HG03520 (cell line): ENCODE results near the gene ABCG2.
"Not testable (repeated sequence)": the region's sequence is repeated elsewhere in the genome, so short reads cannot be mapped to it uniquely, and the experiment has no call there.

Experiments
- ATAC-seq: cut with Tn5 transposase; IDR thresholded peaks from one replicate; pipeline ENCODE4 v1.9.1; 2021; ENCODE audit warnings: mild to moderate bottlenecking, moderate library complexity; ENCODE audit not compliant: unreplicated experiment

Gene ABCG2

DNA sequence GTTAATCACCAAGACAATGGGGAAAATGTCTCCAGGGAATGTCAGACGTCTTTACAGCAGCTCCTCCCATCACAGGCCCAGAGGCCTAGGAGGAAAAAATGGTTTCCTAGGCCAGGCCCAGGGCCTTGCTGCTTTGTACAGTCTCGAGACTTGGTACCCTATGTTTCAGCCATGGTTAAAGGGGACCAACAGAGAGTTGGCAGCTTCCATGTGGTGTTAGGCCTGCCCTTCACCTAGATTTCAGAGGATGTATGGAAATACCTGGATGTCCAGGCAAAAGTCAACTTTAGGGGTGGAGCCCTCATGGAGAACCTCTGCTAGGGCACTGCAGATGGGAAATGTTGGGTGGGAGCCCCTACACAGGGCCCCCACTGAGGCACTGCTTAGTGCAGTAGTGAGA, 38.5 kb downstream of the ABCG2 start:
- no peak for ATAC-seq

DNA sequence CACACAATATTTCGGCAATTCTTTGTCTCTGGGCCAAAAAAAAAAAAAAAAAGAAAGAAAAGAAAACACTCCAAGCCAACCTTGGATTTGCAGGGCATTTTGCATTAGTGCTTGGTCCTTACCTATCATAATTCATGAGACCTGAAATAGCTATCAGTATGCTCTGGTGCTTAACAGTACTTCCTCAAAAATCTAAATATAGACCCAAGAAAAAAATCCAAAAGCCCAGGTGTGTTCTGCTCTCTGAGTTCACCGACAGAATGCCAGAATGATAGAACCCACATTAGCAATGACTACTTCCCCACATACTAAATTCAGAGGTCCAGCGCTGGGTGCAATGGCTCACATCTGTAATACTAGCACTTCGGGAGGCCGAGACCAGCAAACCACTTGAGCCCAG, 42.9 kb downstream of the ABCG2 start:
- ATAC-seq, result no peak

DNA sequence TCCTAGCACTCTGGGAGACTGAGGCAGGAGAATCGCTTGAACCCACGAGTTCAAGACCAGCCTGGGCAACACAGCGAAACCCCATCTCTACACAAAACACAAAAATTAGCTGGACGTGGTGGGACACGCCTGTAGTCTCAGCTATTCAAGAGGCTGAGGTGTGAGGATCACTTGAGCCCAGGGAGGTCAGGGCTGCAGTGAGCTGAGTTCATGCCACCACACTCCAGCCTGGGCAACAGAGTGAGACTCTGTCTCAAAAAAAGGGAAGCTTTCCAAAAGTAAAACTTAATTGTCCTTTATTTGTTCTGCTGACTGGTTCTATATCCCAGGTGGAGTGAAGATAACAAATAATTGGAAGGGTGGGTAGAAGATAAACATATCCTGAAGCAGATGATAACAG, 45.6 kb downstream of the ABCG2 start:
- ATAC-seq, result no peak

DNA sequence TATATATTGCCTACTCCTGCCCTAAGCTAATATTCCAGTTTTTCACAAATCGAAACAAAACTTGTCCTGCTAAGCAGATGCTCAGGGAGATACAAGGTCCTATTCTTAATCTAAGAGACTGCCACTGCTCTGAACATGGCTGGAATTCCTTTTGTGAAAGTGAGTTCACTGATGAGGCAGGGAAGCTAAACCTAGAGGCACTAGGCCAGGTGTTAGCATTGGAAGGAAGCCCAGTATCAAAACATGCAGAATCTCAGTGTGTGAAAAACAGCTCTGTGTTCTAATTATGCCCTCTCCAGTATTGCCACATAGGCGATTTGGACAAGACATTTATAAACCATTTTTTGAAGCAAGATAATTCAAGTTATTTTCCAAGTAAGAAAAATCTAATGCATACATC, 47.6 kb downstream of the ABCG2 start:
- no peak for ATAC-seq

DNA sequence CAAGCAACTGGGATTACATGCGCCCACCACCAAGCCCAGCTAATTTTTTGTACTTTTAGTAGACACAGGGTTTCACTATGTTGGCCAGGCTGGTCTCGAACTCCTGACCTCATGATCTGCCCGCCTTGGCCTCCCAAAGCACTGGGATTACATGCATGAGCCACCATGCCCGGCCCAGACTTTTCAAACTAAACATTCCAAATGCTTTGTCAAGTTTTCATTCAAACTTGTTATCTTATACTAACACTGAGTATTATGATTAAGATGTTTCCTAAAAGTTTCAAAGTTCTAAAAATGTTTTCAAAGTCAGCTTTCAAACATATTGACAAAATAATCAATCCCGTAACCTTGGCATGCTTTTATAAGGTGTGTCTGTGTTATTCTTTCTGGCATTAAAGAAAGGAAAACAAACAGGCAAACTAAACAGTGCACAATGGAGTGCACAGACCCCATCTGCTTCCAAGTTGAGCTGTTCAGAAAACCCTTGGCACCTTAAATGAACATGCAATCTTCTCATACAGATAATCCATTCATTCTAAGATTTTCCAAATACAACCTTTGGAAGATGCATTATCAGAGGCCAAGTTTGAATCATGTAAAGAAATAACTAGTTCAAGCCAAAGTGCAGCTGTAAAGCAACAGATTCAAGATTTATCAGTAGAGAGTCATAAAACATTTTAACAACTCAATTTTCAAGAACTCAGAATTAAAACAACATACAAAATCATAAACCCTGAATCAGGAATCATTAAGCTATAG, 49.1 kb downstream of the ABCG2 start:
- no peak for ATAC-seq

DNA sequence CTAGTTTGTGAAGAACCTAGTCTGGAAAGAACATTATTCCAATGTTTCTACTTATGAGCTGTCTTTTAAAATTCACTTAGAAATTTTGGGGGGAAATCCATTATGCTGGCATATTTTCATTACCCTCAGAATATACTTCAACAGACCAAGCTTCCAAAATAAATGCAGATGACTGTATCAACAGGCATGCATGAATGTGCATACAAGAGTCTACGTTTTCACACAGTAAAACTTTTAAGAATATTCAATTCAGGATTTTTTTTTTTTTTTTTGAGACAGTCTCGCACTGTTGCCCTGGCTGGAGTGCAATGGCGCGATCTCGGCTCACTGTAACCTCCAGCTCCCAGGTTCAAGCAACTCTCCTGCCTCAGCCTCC, 49.7 kb downstream of the ABCG2 start:
- no peak for ATAC-seq

DNA sequence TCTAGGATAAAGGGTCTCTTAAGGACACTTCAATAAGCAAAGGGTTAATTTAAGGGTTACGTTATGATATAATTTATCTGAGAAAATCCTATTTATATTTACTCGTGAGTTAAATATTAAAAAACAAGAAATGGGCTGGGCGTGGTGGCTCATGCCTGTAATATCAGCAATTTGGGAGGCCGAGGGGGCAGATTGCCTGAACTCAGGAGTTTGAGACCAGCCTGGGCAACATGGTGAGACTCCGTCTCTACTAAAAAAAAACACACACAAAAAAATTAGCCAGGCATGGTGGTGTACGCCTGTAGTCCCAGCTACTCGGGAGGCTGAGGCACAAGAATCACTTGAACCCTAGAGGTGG, 50.4 kb downstream of the ABCG2 start:
- ATAC-seq, result not testable (repeated sequence)

DNA sequence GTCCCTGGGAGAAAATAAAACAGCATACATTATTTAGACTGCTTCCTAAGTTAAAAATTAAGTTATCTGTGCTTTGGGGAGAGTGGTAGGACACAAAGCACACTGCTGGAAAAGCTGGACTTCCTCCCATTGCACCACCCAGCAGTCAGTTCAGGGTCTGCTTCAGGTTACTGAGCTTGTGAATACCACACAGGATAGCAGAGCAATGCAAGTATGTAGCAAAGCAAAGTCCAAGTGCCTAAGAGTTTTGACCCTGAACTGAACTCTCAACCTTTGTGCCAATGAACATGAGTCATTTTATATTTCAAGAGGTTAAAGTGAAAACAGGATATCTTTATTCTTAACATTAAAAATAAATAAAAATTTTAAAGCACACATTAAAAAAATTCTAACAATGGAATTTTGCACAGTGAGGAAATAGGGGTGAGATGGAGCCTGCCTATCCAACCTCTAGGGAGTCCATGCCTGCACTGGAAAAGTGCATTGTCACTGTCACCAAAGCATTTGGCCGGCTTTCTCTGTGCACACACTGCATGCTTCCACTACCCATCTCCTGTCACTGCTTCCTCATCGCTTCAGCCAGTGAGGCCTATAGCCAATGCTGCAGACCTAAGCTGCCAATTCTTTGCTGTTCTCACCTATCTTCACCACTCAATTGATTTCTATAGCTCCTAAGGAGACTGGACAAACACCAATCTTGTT, 50.9 kb downstream of the ABCG2 start:
- no peak for ATAC-seq

DNA sequence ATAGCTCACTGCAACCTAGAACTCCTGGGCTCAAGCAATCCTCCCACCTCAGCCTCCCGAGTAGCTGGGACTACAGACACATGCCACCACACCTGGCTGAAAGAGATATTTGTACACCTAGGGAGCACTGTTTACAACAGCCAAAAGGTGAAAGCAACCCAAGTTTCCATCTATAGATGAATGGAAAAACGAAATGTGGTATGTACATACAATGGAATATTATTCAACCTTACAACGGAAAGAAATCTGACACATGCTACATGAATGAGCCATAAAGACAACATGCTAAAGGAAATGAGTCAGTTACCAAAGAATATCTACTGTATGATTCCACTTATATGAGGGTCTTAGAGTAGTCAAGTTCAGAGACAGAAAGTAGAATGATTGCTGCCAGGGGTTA, 52.2 kb downstream of the ABCG2 start:
- no peak for ATAC-seq

DNA sequence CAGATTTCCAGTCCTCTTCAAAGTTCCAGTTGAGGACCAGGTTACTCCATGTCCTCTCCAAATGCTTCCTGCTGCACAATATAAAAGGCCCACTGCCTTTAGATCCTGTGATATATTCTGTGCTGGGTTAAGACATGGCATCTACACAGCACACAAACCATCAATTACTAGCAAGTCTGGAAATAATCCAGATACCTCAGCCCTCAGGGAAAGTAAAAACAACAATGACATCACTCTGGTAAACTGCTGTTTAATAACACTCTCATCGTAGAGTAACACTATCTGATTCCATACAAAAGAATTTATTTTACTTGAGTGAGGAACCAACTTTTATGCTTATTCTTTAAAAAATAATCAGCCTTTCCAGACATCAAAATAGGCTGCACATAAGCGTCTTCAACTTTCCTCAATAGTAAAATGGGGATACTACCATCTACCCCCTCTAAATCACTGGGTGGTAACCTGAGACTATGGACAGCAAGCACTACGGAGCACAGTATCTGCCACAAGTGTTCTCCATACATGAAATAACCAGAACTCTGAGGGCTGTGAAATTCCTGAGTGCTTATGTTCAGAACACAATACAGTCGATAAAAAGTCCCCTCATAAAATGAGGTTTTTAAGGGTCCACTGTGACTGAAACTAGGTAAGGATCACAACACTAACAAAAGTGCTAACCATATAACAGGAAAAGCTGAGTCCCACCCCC, 53.4 kb downstream of the ABCG2 start:
- no peak for ATAC-seq

DNA sequence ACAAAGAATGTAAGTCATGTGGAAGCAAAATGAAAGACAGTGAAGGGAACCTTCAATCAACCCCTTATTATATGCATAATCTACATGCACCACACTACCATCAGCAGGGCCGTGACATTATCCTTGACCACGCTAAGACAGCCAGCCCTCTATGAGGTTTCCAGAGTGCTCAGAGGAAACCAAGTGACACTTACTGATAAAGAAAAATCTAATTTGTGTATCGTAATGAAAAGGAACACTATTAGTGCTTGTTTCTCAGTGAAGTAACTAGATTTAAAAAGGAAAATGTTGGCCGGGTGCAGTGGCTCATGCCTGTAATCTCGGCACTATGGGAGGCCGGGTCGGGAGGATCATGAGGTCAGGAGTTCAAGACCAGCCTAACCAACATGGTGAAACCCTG, 56.4 kb downstream of the ABCG2 start:
- ATAC-seq, result no peak

DNA sequence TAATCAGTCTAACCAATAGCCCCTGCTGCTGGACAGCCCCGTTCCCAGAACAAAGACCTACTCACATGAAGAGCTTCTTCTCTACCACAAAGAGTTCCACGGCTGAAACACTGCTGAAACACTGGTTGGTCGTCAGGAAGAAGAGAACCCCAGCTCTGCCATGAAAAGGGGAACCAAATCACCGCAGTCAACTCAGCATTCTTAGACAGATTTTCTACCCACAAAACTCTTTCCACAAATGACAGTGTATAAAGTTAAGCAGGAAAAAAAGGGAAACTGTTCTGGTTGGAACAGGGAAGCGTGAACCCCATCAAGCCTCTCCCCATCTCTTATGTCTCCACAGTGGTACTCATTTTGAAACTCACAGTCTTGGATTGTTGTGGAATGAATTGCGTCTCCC, 57.3 kb downstream of the ABCG2 start:
- ATAC-seq, result no peak

DNA sequence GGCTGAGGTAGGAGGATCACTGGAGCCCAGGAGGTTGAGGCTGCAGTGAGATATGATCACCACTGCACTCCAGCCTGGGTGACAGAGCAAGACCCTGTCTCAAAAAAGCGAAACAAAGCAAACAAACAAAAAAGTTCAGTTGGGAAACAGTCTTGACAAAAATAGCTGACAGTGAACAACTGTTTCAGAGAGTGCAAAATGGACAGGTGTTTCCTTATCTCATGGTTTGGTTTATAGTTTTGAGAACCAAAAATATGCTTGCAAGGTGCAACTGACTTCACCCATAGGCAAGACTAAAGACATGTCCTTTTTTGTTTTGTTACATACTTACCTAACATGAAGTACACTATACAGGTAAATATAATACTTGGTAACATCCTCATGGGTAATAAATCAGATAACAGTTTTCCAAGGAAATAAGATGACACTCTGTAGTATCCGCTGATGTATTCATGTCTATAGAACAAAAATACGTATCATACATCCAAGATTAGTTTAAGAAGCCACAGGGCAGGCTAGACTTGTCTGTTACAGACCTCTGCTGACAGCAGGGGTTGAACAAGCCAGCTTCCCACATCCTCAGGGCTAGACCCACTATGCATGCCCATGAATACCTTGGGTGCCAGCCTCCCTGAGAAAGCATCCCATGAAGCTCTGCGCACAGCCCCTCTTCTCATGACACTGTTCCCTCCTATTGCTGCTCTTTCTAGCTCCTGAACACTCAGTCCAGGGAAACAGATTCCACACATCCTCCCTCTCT, 59.3 kb downstream of the ABCG2 start:
- ATAC-seq, result no peak

DNA sequence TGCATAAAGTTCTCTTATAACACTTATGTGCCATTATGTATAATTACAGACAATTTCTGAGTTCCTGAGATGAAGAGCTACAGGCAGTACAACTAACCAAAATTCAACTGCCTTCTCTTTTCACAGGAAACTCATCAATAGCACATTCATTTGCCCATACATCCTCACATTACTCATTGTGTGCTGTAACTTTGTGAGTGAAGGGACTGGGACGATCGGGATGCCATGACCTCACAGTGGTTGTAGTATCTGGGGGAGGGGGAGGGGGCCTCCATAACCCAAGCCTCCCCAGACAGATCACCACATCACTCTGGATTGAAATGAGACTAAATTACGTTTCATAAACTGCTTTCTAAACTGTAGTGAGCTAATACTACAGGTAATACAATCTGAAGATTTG, 60.7 kb downstream of the ABCG2 start:
- ATAC-seq, result no peak

DNA sequence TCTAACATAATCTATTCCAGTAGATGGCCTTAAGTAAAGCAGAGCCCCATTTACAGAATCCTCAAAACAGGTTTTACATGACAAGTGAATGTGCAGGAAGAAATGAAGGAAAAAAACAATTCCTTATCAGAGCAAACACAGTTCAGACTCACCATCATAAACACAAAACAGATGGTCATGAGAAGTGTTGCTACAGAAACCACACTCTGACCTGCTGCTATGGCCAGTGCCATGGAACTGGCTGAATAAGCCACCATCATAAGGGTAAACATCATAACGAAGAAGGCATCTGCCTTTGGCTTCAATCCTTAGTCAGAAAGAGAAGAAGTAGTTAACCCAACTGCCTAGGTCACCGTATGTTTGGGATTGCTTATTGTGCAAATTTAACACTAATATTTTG, 61.1 kb downstream of the ABCG2 start:
- ATAC-seq, result no peak

DNA sequence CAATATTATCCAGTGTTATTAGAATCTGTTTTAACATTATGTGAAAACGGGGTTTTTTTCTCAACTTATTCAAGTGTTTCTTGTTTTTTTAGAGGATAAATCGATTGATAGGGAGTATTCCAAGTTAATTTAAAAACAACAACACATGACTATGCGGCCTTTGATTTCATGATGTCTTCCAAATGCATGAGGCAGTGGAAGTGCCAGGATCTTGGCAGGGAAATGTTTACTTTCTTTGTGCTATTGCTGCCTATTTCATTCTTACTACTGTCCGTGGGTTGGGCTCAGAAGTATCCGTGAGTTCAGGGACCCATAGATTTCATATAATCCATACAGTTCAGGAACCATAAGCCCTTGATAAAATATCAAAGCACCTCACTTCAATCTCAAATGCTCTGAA, 64.6 kb downstream of the ABCG2 start:
- ATAC-seq, result no peak

DNA sequence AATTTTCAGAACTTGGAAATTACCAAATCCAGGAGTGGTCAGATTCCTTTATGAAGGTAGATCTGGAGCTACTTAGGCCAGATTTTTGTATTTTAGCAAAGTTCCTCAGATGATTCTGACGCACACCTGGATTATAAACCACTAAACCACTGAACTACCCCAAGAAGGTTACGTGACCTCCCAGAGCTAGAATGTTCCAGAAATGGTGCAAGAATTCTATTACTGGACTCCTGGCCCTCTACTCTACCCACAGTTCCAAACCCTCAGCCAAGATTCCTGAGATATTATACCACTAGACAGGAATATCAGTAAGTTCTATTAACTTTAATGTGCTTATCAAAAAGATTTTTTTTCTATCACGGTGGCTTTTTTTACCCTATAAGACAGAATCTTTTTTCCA, 67.1 kb downstream of the ABCG2 start:
- no peak for ATAC-seq

DNA sequence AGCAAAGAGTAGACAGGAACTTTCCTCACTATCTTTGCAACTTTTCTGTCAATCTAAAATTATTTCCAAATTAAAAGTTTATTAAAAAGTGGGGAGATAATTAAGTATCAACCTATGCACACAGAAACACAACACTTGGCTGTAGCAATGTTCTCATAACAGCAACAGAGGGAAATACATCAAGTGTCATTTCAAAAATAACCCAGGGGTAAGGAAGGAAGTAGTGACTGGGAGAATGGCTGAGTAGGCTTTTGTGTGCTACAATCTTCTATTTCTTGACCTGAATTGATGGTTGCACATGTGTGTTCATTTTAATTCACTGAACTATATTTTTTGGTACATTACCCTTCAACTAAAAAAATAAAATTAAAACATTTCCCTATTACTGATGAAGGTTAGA, 67.5 kb downstream of the ABCG2 start:
- ATAC-seq, result no peak

DNA sequence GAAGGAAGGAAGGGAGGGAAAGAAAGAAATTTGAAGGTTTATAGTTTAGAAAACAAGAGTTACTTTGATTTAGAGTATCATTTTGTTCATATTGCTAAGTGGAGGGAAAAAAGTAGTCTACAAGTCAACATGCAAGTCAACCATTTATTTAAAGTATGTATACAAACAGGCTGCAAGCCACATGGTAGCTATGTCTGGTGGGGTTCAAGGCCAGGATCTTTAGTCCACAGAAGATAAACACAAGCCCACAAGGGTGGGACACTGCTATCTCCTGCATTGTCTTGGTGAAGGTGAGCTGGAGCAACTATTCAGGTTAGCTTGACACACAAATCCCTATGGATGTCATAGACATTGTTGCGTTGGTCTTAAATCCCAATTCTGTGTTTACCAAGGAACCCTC, 71.4 kb downstream of the ABCG2 start:
- ATAC-seq, result no peak

DNA sequence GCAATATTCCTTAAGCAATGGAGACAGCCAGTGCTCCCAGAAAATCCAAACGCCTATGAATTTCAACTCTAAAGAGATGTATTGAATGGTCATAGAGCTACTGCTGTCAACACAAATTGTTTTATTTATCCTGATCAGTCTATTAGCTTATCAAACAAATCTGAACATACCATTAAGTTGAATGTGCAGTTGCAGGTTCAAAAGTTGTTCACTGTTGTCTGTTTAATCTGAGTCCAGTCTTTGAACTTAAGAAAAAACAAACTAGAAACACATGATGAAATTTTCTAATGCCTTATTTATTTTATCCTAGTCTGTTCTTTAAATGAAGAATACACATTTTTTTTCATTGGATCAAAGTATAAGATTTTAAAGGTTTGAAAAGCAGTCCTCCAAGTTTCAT, 77.8 kb downstream of the ABCG2 start:
- ATAC-seq, result no peak

DNA sequence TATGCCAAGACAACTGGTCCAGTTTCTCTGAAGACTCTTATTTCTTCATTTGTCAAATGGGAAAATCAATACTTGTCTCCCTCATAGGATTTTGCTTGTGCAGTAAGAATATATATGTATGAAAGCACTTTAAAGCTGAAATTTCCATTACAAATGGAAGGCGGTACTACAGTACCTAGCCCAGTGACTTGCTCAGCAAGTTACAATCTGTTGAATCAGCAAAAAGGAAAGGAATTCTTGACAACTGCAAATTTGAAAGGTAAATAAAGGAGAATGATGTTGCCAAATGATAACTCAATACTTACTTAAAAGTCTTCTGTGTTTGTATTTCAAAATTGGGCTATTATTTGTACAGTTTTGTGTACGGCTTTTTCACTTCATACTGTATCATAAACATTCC, 79.9 kb downstream of the ABCG2 start:
- no peak for ATAC-seq
